Gastrocnemius medialis (tissue), 4 donors: ENCODE results near the gene LRP5. TPM values are rescaled to one million over a fixed set of nuclear protein-coding genes. Genes with fewer than 3 reads are reported as not detected.
"Not testable (repeated sequence)": the region's sequence is repeated elsewhere in the genome, so short reads cannot be mapped to it uniquely, and the experiment has no call there.

Experiments
- ATAC-seq, 2 donors: fragments of 150-250 bp; one replicate each; pipeline ENCODE4 v1.9.1; 2016
- DNase-seq, 2 donors: peaks; one replicate each; pipeline ENCODE4 v3.0.0-alpha.2; 2019
- H3K27ac ChIP-seq, 4 donors: fragments of 200-600 bp; sonication (generic); 1 replicate in 1 of 4; 2 replicates in 3 of 4; pipeline ENCODE4 v1.5.1; 2016 to 2018; ENCODE audit warnings: mild to moderate bottlenecking in 2 of 4, moderate library complexity in 1 of 4
- H3K27me3 ChIP-seq, 3 donors: fragments of 200-600 bp; sonication (generic) in 2 of 3; 1 replicate in 1 of 3; 2 replicates in 2 of 3; pipeline versions ENCODE4 v1.5.1 to v1.6.0; 2016 to 2019; ENCODE audit warnings: mild to moderate bottlenecking in 1 of 3, moderate library complexity in 1 of 3
- H3K36me3 ChIP-seq, 2 donors: fragments of 200-600 bp; sonication (generic) in 1 of 2; one replicate each; pipeline ENCODE4 v1.5.1; 2017 to 2018
- H3K4me1 ChIP-seq, 2 donors: fragments of 200-600 bp; sonication (generic) in 1 of 2; one replicate each; pipeline ENCODE4 v1.5.1; 2016 to 2017; ENCODE audit warnings: mild to moderate bottlenecking in 2 of 2
- H3K4me3 ChIP-seq, 4 donors: fragments of 200-600 bp; sonication (generic) in 3 of 4; 1 replicate in 1 of 4; 2 replicates in 3 of 4; pipeline ENCODE4 v1.5.1; 2016 to 2019; ENCODE audit warnings: mild to moderate bottlenecking in 2 of 4
- H3K9me3 ChIP-seq, 3 donors: fragments of 200-600 bp; sonication (generic) in 2 of 3; 1 replicate in 1 of 3; 2 replicates in 2 of 3; pipeline ENCODE4 v1.5.1; 2016 to 2019
- CTCF ChIP-seq, 5 experiments: fragments of 450-650 bp in 3 of 5; fragments of 200-600 bp in 2 of 5; sonication (generic) in 2 of 5; IDR thresholded peaks in 4 of 5; conservative IDR thresholded peaks in 1 of 5; 1 replicate in 4 of 5; 2 replicates in 1 of 5; pipeline ENCODE4 v1.5.1; 2016 to 2019; ENCODE audit warnings: antibody characterized with exemption in 5 of 5, mild to moderate bottlenecking in 3 of 5, moderate library complexity in 3 of 5
- POLR2A ChIP-seq, 2 donors: fragments of 450-650 bp; IDR thresholded peaks; one replicate each; pipeline ENCODE4 v1.6.1; 2017; ENCODE audit warnings: antibody characterized with exemption in 2 of 2, mild to moderate bottlenecking in 2 of 2, moderate library complexity in 2 of 2
- in situ Hi-C, 4 donors: fragments of 200-750 bp; cut with MboI; loops; one replicate each; pipeline versions ENCODE4 v1.15.0 to v1.8.0; 2017; ENCODE audit warnings: low sequenced_read_pairs in 4 of 4
- intact Hi-C: fragments of 100-400 bp; cut with DNase I; formaldehyde crosslinking; loops from one replicate; pipeline ENCODE4 v1.15.1; 2023; ENCODE audit warnings: low total_unique reads
- total RNA-seq, 4 donors: library from RNA; depleted of rRNA; stranded (reverse); fragments of >200 nt; gene quantifications; one replicate each; pipeline versions ENCODE4 v1.1.0 to v1.2.3, GENCODE V29; 2016

The LRP5 gene
- total RNA-seq, 4 donors from 2014 or later, result 3.7 to 12.3 (median 8.1) TPM

- no peak for DNase-seq
- intact Hi-C loops (no loop called here), in situ Hi-C loops (loop anchor here in 1 of 4 donors (10.0 kb wide), 1 partner anchor 55 kb away; no protein-coding TSS in a partner anchor)
- TF ChIP-seq CTCF (IDR thresholded peaks at IDR 0.05 in 4 of 5, conservative IDR thresholded peaks at IDR 0.05 in 1 of 5) (no peak), POLR2A (IDR thresholded peaks at IDR 0.05) (no peak)
- no peaks in the 10 kb centered on the region for H3K36me3 ChIP-seq
- H3K27ac ChIP-seq, result no peak overlapping the region
- no peaks in the 10 kb centered on the region for H3K9me3 ChIP-seq
- no peaks in the 10 kb centered on the region for H3K4me1 ChIP-seq
- no peak overlapping the region for H3K4me3 ChIP-seq
- H3K27me3 ChIP-seq, result no peaks in the 10 kb centered on the region
- no peak for ATAC-seq
Measured at GRCh38 chr11:68279676-68280075, 32.7 kb upstream of the LRP5 start.

GRCh38 chr11:68282141-68282860, 30.1 kb upstream of the LRP5 start:
- in situ Hi-C loops (loop anchor here in 1 of 4 donors (10.0 kb wide), 1 partner anchor 58 kb away; no protein-coding TSS in a partner anchor), intact Hi-C loops (no loop called here)
- DNase-seq, result no peak
- Histone ChIP-seq H3K4me1 (no peaks in the 10 kb centered on the region), H3K36me3 (no peaks in the 10 kb centered on the region), H3K9me3 (no peaks in the 10 kb centered on the region), H3K27ac (no peak overlapping the region), H3K4me3 (no peak overlapping the region), H3K27me3 (no peaks in the 10 kb centered on the region)
- no peak for TF ChIP-seq POLR2A (IDR thresholded peaks at IDR 0.05)
- no peak for TF ChIP-seq CTCF (IDR thresholded peaks at IDR 0.05 in 4 of 5, conservative IDR thresholded peaks at IDR 0.05 in 1 of 5)
- no peak for ATAC-seq

- H3K36me3 ChIP-seq, result no peaks in the 10 kb centered on the region
- DNase-seq, result no peak
- intact Hi-C loops, result no loop called here
Measured at GRCh38 chr11:68282861-68283230, 29.5 kb upstream of the LRP5 start.

GRCh38 chr11:68284588-68284987, 27.8 kb upstream of the LRP5 start:
- H3K36me3 ChIP-seq, H3K4me1 ChIP-seq, H3K4me3 ChIP-seq, H3K27me3 ChIP-seq, intact Hi-C loops, DNase-seq, ATAC-seq, H3K9me3 ChIP-seq, H3K27ac ChIP-seq: not testable (repeated sequence)
- in situ Hi-C loops, result loop anchor here in 1 of 4 donors (10.0 kb wide), 1 partner anchor 60 kb away; no protein-coding TSS in a partner anchor

More at GRCh38 chr11:68282861-68283230, 29.5 kb upstream of the LRP5 start:
- TF ChIP-seq CTCF (IDR thresholded peaks at IDR 0.05 in 4 of 5, conservative IDR thresholded peaks at IDR 0.05 in 1 of 5), result no peak
- in situ Hi-C loops, result loop anchor here in 1 of 4 donors (10.0 kb wide), 1 partner anchor 58 kb away; no protein-coding TSS in a partner anchor
- Histone ChIP-seq H3K27me3 (no peaks in the 10 kb centered on the region), H3K27ac (no peak overlapping the region), H3K4me1 (no peaks in the 10 kb centered on the region), H3K4me3 (no peak overlapping the region), H3K9me3 (no peaks in the 10 kb centered on the region)
- no peak for ATAC-seq

- in situ Hi-C loops, result loop anchor here in 1 of 4 donors (10.0 kb wide), 1 partner anchor 63 kb away; no protein-coding TSS in a partner anchor
- no peak for DNase-seq
- Histone ChIP-seq H3K9me3 (no peaks in the 10 kb centered on the region), H3K27ac (no peak overlapping the region), H3K36me3 (no peaks in the 10 kb centered on the region), H3K4me1 (no peaks in the 10 kb centered on the region), H3K4me3 (no peak overlapping the region), H3K27me3 (no peaks in the 10 kb centered on the region)
- intact Hi-C loops, result no loop called here
- ATAC-seq, result no peak
- no peak for TF ChIP-seq POLR2A (IDR thresholded peaks at IDR 0.05)
- no peak for TF ChIP-seq CTCF (IDR thresholded peaks at IDR 0.05 in 4 of 5, conservative IDR thresholded peaks at IDR 0.05 in 1 of 5)
Measured at GRCh38 chr11:68287419-68287818, 25.0 kb upstream of the LRP5 start.
